Neural progenitor cell (in vitro differentiated cells): ENCODE results near the gene CST3. TPM values are rescaled to one million over a fixed set of nuclear protein-coding genes. Genes with fewer than 3 reads are reported as not detected.

ENCODE experiments used
- DNase-seq: peaks from one replicate; pipeline ENCODE4 v3.0.0-alpha.2; 2016; ENCODE audit warnings: low spot score
- H2AFZ ChIP-seq: fragments of 200-600 bp; sonication (generic); replicated peaks from 2 replicates; pipeline ENCODE4 v1.6.1; 2016; ENCODE audit warnings: antibody characterized with exemption
- H3F3A ChIP-seq: fragments of 200-600 bp; sonication (generic); 2 replicates; pipeline ENCODE4 v1.6.1; 2016; ENCODE audit warnings: antibody characterized with exemption, low read depth
- H3K27ac ChIP-seq: fragments of 200-600 bp; sonication (generic); 2 replicates; pipeline ENCODE4 v1.5.1; 2016; ENCODE audit warnings: mild to moderate bottlenecking
- H3K27me3 ChIP-seq: fragments of 200-600 bp; sonication (generic); 2 replicates; pipeline ENCODE4 v1.6.1; 2016; ENCODE audit warnings: mild to moderate bottlenecking, moderate library complexity
- H3K36me3 ChIP-seq: fragments of 200-600 bp; sonication (generic); 2 replicates; pipeline ENCODE4 v1.5.1; 2016
- H3K4me1 ChIP-seq: fragments of 200-600 bp; sonication (generic); 2 replicates; pipeline ENCODE4 v1.6.1; 2016; ENCODE audit warnings: mixed run types
- H3K4me2 ChIP-seq: fragments of 200-600 bp; sonication (generic); 2 replicates; pipeline ENCODE4 v1.6.1; 2016
- H3K4me3 ChIP-seq: fragments of 200-600 bp; sonication (generic); 2 replicates; pipeline ENCODE4 v1.5.1; 2016
- H3K79me2 ChIP-seq: fragments of 200-600 bp; sonication (generic); 2 replicates; pipeline ENCODE4 v1.6.1; 2016; ENCODE audit warnings: low read depth
- H3K9ac ChIP-seq: fragments of 200-600 bp; sonication (generic); 2 replicates; pipeline ENCODE4 v1.6.1; 2016
- H3K9me3 ChIP-seq: fragments of 200-600 bp; sonication (generic); 2 replicates; pipeline ENCODE4 v1.5.1; 2016; ENCODE audit warnings: low read depth
- H4K20me1 ChIP-seq: fragments of 200-600 bp; sonication (generic); 2 replicates; pipeline ENCODE4 v1.6.1; 2016; ENCODE audit warnings: low read depth
- H3K27ac Mint-ChIP-seq: 3 replicates; pipeline ENCODE4 v1.8.0; 2021; ENCODE audit warnings: mixed read lengths
- H3K27me3 Mint-ChIP-seq: 2 replicates; pipeline ENCODE4 v1.8.0; 2022; ENCODE audit warnings: low read depth, mild to moderate bottlenecking, inconsistent platforms, moderate library complexity, mixed read lengths; ENCODE audit not compliant: insufficient read depth
- H3K36me3 Mint-ChIP-seq: 3 replicates; pipeline ENCODE4 v1.8.0; 2021; ENCODE audit warnings: mixed read lengths
- H3K4me1 Mint-ChIP-seq: 3 replicates; pipeline ENCODE4 v1.8.0; 2021; ENCODE audit warnings: mixed read lengths
- H3K4me3 Mint-ChIP-seq: 3 replicates; pipeline ENCODE4 v1.8.0; 2021; ENCODE audit warnings: mild to moderate bottlenecking, moderate library complexity, mixed read lengths
- H3K9me3 Mint-ChIP-seq: 3 replicates; pipeline ENCODE4 v1.8.0; 2020; ENCODE audit warnings: mixed read lengths
- CTCF ChIP-seq: fragments of 200-600 bp; sonication (generic); IDR thresholded peaks from 2 replicates; pipeline ENCODE4 v1.5.1; 2017; ENCODE audit warnings: antibody characterized with exemption, mild to moderate bottlenecking
- EZH2 ChIP-seq: fragments of 200-600 bp; sonication (generic); IDR thresholded peaks from 2 replicates; pipeline ENCODE4 v1.6.1; 2017; ENCODE audit warnings: antibody characterized with exemption, mild to moderate bottlenecking, moderate library complexity
- EZH2phosphoT487 ChIP-seq: fragments of 200-600 bp; sonication (generic); IDR thresholded peaks from 2 replicates; pipeline ENCODE4 v1.6.1; 2017; ENCODE audit warnings: antibody characterized with exemption
- total RNA-seq: library from RNA; depleted of rRNA; stranded (reverse); fragments of >200 nt; gene quantifications from 2 replicates; pipeline ENCODE4 v1.2.3, GENCODE V29; 2015; ENCODE audit warnings: low replicate concordance

The CST3 gene
- total RNA-seq, 1 donor from 2014 or later = 20.8 TPM

DNA sequence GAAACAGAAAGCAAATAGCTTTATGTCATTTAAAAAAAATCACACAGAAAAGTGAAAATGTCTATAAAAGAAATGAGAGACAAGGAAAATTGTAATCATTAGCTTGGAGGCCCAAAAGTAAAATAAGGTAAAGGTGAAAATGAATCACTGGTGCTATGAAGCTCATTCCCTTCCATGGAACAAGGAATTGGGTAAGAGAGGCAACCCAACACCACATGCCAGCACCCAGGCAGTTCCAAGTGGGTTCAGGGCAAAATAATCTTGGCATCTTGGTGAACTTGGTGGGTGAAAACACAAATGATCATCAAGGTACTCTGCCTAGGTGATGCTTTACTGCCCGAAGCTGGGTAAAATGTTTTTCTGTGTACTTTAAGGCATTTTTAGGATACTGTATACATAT is 34.4 kb upstream of the CST3 start:
- H3K4me3 Mint-ChIP-seq = no peak overlapping the region
- no peak for DNase-seq
- no peaks in the 10 kb centered on the region for H4K20me1 ChIP-seq
- no peak overlapping the region for H3K4me2 ChIP-seq
- no peaks in the 10 kb centered on the region for H3F3A ChIP-seq
- TF ChIP-seq EZH2phosphoT487 (no peak), EZH2 (no peak), CTCF (no peak)
- H3K9me3 ChIP-seq = no peaks in the 10 kb centered on the region
- H3K4me1 ChIP-seq = no peaks in the 10 kb centered on the region
- H3K9ac ChIP-seq = no peak overlapping the region
- H3K36me3 Mint-ChIP-seq = no peaks in the 10 kb centered on the region
- H3K9me3 Mint-ChIP-seq = no peaks in the 10 kb centered on the region
- no peaks in the 10 kb centered on the region for H3K4me1 Mint-ChIP-seq
- H3K36me3 ChIP-seq = no peaks in the 10 kb centered on the region
- no peak overlapping the region for H3K4me3 ChIP-seq
- H2AFZ ChIP-seq = no peak overlapping the region
- no peak overlapping the region for H3K27ac ChIP-seq
- H3K27ac Mint-ChIP-seq = no peak overlapping the region
- H3K79me2 ChIP-seq = no peaks in the 10 kb centered on the region
- H3K27me3 Mint-ChIP-seq = peaks cover 2% of the 10 kb centered on the region
- no peaks in the 10 kb centered on the region for H3K27me3 ChIP-seq

- no peak overlapping the region for H3K4me2 ChIP-seq
- H3K79me2 ChIP-seq = no peaks in the 10 kb centered on the region
- H3K4me3 Mint-ChIP-seq = no peak overlapping the region
- H3K9me3 Mint-ChIP-seq = no peaks in the 10 kb centered on the region
- H4K20me1 ChIP-seq = no peaks in the 10 kb centered on the region
- no peak overlapping the region for H3K9ac ChIP-seq
- H3K4me1 ChIP-seq = no peaks in the 10 kb centered on the region
- H3K27me3 Mint-ChIP-seq = peaks cover 2% of the 10 kb centered on the region
- H3K4me3 ChIP-seq = no peak overlapping the region
- H3K9me3 ChIP-seq = no peaks in the 10 kb centered on the region
- no peak overlapping the region for H3K27ac Mint-ChIP-seq
- DNase-seq = no peak
- no peaks in the 10 kb centered on the region for H3K27me3 ChIP-seq
- H3K4me1 Mint-ChIP-seq = no peaks in the 10 kb centered on the region
- no peak overlapping the region for H3K27ac ChIP-seq
- TF ChIP-seq CTCF (no peak), EZH2 (no peak), EZH2phosphoT487 (no peak)
- H3K36me3 ChIP-seq = no peaks in the 10 kb centered on the region
- H3K36me3 Mint-ChIP-seq = no peaks in the 10 kb centered on the region
- H2AFZ ChIP-seq = no peak overlapping the region
- H3F3A ChIP-seq = no peaks in the 10 kb centered on the region
These were observed 33.7 kb upstream of the CST3 start for GRCh38 chr20:23671479-23671878.

- Histone ChIP-seq H3K36me3 (no peaks in the 10 kb centered on the region), H4K20me1 (no peaks in the 10 kb centered on the region), H3K27ac (no peak overlapping the region), H3K79me2 (no peaks in the 10 kb centered on the region), H3K9ac (no peak overlapping the region), H3K9me3 (no peaks in the 10 kb centered on the region), H3F3A (no peaks in the 10 kb centered on the region), H3K4me3 (no peak overlapping the region), H3K4me2 (no peak overlapping the region), H3K27me3 (no peaks in the 10 kb centered on the region), H2AFZ (no peak overlapping the region), H3K4me1 (no peaks in the 10 kb centered on the region)
- Mint-ChIP-seq H3K9me3 (no peaks in the 10 kb centered on the region), H3K36me3 (no peaks in the 10 kb centered on the region), H3K4me1 (no peaks in the 10 kb centered on the region), H3K27me3 (peaks cover 2% of the 10 kb centered on the region), H3K4me3 (no peak overlapping the region), H3K27ac (no peak overlapping the region)
- DNase-seq = no peak
- no peak for TF ChIP-seq CTCF
- TF ChIP-seq EZH2 = no peak
- no peak for TF ChIP-seq EZH2phosphoT487
These were observed 32.6 kb upstream of the CST3 start for GRCh38 chr20:23670361-23670760.
